IPS-18a (cell line): ENCODE data around the gene PDIA5.

Experiments
- H3K27ac ChIP-seq: one replicate; pipeline ENCODE4 v1.5.1; 2013; ENCODE audit warnings: low read length
- H3K27me3 ChIP-seq: one replicate; pipeline ENCODE4 v1.6.1; 2013; ENCODE audit warnings: mild to moderate bottlenecking, low read length; ENCODE audit not compliant: control insufficient read depth, insufficient read depth
- H3K36me3 ChIP-seq: one replicate; pipeline ENCODE4 v1.6.1; 2013; ENCODE audit warnings: low read depth, low read length; ENCODE audit not compliant: control insufficient read depth
- H3K4me1 ChIP-seq: one replicate; pipeline ENCODE4 v1.6.1; 2013; ENCODE audit warnings: low read depth, low read length; ENCODE audit not compliant: control insufficient read depth
- H3K4me3 ChIP-seq: one replicate; pipeline ENCODE4 v1.5.1; 2013; ENCODE audit warnings: low read length
- H3K9ac ChIP-seq: one replicate; pipeline ENCODE4 v1.6.1; 2013; ENCODE audit warnings: mild to moderate bottlenecking, low read length, moderate library complexity
- H3K9me3 ChIP-seq: one replicate; pipeline ENCODE4 v1.6.1; 2013; ENCODE audit warnings: low read depth, low read length; ENCODE audit not compliant: control insufficient read depth

The PDIA5 gene

GRCh38 chr3:123096731-123097130 lies 29.9 kb downstream of the PDIA5 start:
- peaks cover 7% of the 10 kb centered on the region for H3K36me3 ChIP-seq

GRCh38 chr3:123098426-123099330 lies 31.9 kb downstream of the PDIA5 start:
- H3K27ac ChIP-seq = no peak overlapping the region
- H3K4me1 ChIP-seq = peaks cover 16% of the 10 kb centered on the region
- H3K9ac ChIP-seq = no peak overlapping the region

More at GRCh38 chr3:123096731-123097130, 29.9 kb downstream of the PDIA5 start:
- Histone ChIP-seq H3K27me3 (no peaks in the 10 kb centered on the region), H3K9me3 (no peaks in the 10 kb centered on the region), H3K4me1 (peaks cover 16% of the 10 kb centered on the region), H3K9ac (no peak overlapping the region), H3K4me3 (no peak overlapping the region), H3K27ac (no peak overlapping the region)

GRCh38 chr3:123099331-123100192 lies 32.7 kb downstream of the PDIA5 start:
- Histone ChIP-seq H3K9me3 (no peaks in the 10 kb centered on the region), H3K27ac (no peak overlapping the region), H3K27me3 (no peaks in the 10 kb centered on the region), H3K9ac (no peak overlapping the region), H3K4me1 (peaks cover 16% of the 10 kb centered on the region), H3K36me3 (peaks cover 22% of the 10 kb centered on the region), H3K4me3 (no peak overlapping the region)

More at GRCh38 chr3:123098426-123099330, 31.9 kb downstream of the PDIA5 start:
- peaks cover 16% of the 10 kb centered on the region for H3K36me3 ChIP-seq
- H3K9me3 ChIP-seq = no peaks in the 10 kb centered on the region
- H3K27me3 ChIP-seq = no peaks in the 10 kb centered on the region
- H3K4me3 ChIP-seq = no peak overlapping the region

- H3K4me3 ChIP-seq = no peak overlapping the region
- H3K4me1 ChIP-seq = peaks cover 16% of the 10 kb centered on the region
- H3K36me3 ChIP-seq = peaks cover 28% of the 10 kb centered on the region
- H3K27me3 ChIP-seq = no peaks in the 10 kb centered on the region
- H3K27ac ChIP-seq = no peak overlapping the region
- no peak overlapping the region for H3K9ac ChIP-seq
- H3K9me3 ChIP-seq = no peaks in the 10 kb centered on the region
Observed at GRCh38 chr3:123100193-123100776, 33.5 kb downstream of the PDIA5 start.

GRCh38 chr3:123102249-123102648 lies 35.4 kb downstream of the PDIA5 start:
- H3K27ac ChIP-seq = no peak overlapping the region
- H3K9me3 ChIP-seq = no peaks in the 10 kb centered on the region
- no peak overlapping the region for H3K9ac ChIP-seq
- no peaks in the 10 kb centered on the region for H3K27me3 ChIP-seq
- H3K4me1 ChIP-seq = peaks cover 16% of the 10 kb centered on the region
- H3K4me3 ChIP-seq = no peak overlapping the region
- peaks cover 44% of the 10 kb centered on the region for H3K36me3 ChIP-seq

- peaks cover 50% of the 10 kb centered on the region for H3K36me3 ChIP-seq
- no peak overlapping the region for H3K27ac ChIP-seq
- H3K9me3 ChIP-seq = no peaks in the 10 kb centered on the region
- peaks cover 16% of the 10 kb centered on the region for H3K4me1 ChIP-seq
- H3K9ac ChIP-seq = no peak overlapping the region
- H3K27me3 ChIP-seq = no peaks in the 10 kb centered on the region
- no peak overlapping the region for H3K4me3 ChIP-seq
Observed at GRCh38 chr3:123102826-123103225, 36.0 kb downstream of the PDIA5 start.

- no peak overlapping the region for H3K27ac ChIP-seq
- no peaks in the 10 kb centered on the region for H3K9me3 ChIP-seq
- H3K4me3 ChIP-seq = no peak overlapping the region
- peaks cover 50% of the 10 kb centered on the region for H3K36me3 ChIP-seq
- no peaks in the 10 kb centered on the region for H3K27me3 ChIP-seq
- no peak overlapping the region for H3K9ac ChIP-seq
- peaks cover 4% of the 10 kb centered on the region for H3K4me1 ChIP-seq
Observed at GRCh38 chr3:123104550-123104949, 37.7 kb downstream of the PDIA5 start.

- Histone ChIP-seq H3K4me3 (no peak overlapping the region), H3K27ac (no peak overlapping the region), H3K36me3 (peaks cover 50% of the 10 kb centered on the region), H3K9me3 (no peaks in the 10 kb centered on the region), H3K4me1 (peaks cover 2% of the 10 kb centered on the region), H3K9ac (no peak overlapping the region), H3K27me3 (no peaks in the 10 kb centered on the region)
Observed at GRCh38 chr3:123105201-123106189, 38.7 kb downstream of the PDIA5 start.

GRCh38 chr3:123110282-123110975 lies 43.6 kb downstream of the PDIA5 start:
- H3K27me3 ChIP-seq = no peaks in the 10 kb centered on the region
- H3K9me3 ChIP-seq = no peaks in the 10 kb centered on the region
- no peak overlapping the region for H3K4me3 ChIP-seq
- H3K36me3 ChIP-seq = peaks cover 24% of the 10 kb centered on the region
- no peak overlapping the region for H3K9ac ChIP-seq
- H3K27ac ChIP-seq = no peak overlapping the region
- H3K4me1 ChIP-seq = peaks cover 3% of the 10 kb centered on the region

- H3K9me3 ChIP-seq = no peaks in the 10 kb centered on the region
- H3K36me3 ChIP-seq = peaks cover 19% of the 10 kb centered on the region
- H3K9ac ChIP-seq = no peak overlapping the region
- no peaks in the 10 kb centered on the region for H3K27me3 ChIP-seq
- H3K4me3 ChIP-seq = no peak overlapping the region
- no peak overlapping the region for H3K27ac ChIP-seq
- peaks cover 3% of the 10 kb centered on the region for H3K4me1 ChIP-seq
Observed at GRCh38 chr3:123110976-123111615, 44.3 kb downstream of the PDIA5 start.
